Caki2 (cell line): ENCODE results near the gene DCDC2. TPM values are rescaled to one million over a fixed set of nuclear protein-coding genes. Genes with fewer than 3 reads are reported as not detected.
"Not testable (repeated sequence)": the region's sequence is repeated elsewhere in the genome, so short reads cannot be mapped to it uniquely, and the experiment has no call there.

Experiments used
- DNase-seq: peaks from one replicate; pipeline ENCODE4 v3.0.0-alpha.2; 2015; ENCODE audit warnings: low read depth
- in situ Hi-C: cut with HindIII; loops from 2 replicates; pipeline ENCODE4 v1.10.0; 2016; ENCODE audit warnings: low sequenced_read_pairs, low pct_unique_long_range_greater_than_20kb, mixed read lengths
- total RNA-seq: library from RNA; depleted of rRNA; stranded (reverse); fragments of >200 nt; shearing (Covaris generic); gene quantifications from 2 replicates; pipeline ENCODE4 v1.2.3, GENCODE V29; 2014; ENCODE audit warnings: low replicate concordance

DCDC2 gene
- total RNA-seq, 1 experiment from 2014 or later = 4.7 TPM

DNA sequence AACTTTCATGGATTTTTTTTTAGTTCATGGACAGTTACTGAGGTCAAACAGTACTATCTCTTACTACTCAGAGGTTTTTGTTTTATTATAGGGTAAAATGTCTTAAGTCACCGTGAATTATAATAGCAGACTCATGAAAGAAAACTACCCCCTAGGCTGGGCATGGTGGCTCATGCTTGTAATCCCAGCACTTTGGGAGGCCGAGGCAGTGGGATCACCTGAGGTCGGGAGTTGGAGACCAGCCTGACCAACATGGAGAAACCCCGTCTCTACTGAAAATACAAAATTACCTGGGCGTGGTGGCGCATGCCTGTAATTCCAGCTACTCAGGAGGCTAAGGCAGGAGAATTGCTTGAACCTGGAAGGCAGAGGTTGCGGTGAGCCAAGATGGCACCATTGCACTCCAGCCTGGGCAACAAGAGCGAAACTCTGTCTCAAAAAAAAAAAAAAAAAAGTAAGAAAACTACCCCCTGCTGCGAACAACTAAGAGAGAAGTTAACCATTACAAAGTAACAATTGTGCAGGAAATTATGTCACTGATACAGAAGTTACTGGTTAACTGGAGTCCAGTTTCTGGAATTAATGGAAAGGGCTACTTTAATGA is 25.1 kb upstream of the DCDC2 start:
- in situ Hi-C loops = not testable (repeated sequence)
- DNase-seq = peak; percentile 85

DNA sequence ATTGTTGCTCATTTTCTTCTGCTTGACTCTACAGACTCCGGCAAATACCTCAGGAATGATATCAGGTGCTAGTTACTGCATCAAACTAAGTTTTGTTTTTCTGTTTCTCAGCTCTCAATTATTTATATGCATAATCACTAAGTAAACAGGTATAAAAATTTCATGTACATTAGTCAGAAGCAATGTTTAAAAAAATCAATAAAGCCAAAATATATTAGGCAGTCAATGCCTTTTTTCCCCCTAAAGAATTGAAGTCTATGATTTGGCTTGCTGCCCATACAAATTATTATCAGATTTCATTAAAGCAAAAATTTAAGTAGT is 24.3 kb upstream of the DCDC2 start:
- no peak for DNase-seq
- in situ Hi-C loops = no loop called here

DNA sequence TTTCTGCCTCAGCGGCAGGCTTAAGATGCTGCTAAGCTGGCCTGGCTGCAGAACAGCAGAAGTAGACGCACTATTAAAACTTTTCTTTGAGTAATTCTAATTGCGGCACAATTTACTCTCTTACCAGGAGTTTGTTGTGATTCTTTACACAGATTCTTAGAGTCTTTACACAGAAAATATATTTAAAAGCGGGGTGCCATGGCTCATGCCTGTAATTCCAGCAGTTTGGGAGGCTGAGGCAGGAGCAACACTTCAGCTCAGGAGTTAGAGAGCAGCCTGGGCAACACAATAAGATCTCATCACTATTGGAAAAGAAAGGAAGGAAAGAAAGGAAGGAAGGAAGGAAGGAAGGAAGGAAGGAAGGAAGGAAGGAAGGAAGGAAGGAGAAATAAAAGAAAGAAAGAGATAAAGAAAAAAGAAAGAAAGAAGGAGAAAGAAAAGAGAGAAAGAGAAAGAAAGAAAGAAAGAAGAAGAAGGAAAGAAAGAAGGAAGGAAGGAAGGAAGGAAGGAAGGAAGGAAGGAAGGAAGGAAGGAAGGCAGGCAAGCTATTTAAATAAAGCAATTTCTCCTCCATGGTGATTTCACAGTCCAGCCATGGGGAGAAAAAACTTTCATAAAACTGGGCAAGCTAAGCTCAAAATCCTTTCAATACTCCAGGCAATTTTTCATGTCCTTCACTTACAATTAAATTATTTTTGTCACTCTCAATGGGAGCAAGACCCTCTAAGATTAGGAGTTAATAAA is 23.8 kb upstream of the DCDC2 start:
- in situ Hi-C loops = no loop called here

DNA sequence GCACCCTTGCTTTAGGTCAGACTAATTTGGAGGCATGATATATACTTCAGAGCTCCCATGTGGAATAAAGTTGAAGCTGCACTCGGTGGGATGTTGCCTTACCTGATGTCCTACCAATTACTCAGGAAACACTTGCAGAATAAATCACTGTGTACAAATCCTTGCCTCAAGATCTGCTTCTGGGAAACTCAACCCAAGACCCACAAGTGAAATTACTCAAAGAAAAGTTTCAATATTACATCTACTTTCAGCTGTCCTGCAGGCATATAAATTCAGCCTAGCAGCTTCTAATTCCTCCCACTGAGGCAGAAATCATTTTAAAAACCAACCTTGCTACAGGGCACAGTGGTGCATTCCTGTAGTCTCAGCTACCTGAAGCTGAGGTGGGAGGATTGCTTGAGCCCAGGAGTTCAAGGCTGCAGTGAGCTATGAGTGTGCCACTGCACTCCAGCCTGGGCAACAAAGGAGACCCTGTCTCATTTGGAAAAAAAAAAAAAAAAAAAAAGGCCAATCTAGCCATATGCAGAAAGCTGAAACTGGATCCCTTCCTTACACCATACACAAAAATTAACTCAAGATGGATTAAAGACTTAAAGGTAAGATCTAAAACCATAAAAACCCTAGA is 20.7 kb upstream of the DCDC2 start:
- in situ Hi-C loops = no loop called here
- no peak for DNase-seq

More for the DNA sequence above, 23.8 kb upstream of the DCDC2 start:
- DNase-seq = no peak

DNA sequence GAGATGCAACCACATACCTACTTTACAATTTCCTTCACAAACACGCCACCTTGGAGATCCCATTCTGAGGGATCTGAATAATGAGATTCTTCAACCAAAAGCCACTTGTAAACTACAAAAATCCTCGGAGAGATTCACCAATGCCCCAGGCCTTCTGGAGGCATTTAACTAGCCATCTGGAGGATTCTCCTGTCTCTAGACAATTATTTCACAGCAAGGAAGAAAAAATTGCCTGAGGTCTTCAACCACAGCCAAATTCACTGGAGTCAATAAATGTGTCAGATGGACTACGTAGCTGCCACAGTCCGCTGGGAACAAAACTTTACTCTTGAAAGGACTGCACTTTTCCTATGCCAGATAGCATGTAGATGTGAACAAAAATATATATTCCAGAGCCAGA is 19.0 kb upstream of the DCDC2 start:
- in situ Hi-C loops = no loop called here
- DNase-seq = no peak

DNA sequence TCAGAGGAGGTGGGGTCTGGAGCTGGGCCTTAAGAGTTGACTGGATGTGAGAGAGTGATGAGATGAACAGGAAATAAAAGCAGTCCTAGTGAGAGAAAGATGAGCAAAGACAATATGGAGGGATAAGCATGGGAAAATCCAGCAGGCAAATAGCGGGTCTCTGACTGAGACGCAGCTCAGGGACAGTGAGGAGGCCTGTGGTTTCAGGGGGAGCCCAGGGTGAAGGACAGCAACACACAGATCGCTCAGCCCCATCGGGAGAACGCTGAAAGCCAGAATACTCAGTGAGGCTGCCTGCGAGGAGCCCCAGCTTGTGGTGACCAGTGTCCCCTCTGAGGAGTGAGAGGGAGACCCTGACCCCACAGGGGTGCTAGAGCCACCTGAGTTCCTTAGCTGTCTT is 16.8 kb upstream of the DCDC2 start:
- DNase-seq = no peak
- in situ Hi-C loops = no loop called here

DNA sequence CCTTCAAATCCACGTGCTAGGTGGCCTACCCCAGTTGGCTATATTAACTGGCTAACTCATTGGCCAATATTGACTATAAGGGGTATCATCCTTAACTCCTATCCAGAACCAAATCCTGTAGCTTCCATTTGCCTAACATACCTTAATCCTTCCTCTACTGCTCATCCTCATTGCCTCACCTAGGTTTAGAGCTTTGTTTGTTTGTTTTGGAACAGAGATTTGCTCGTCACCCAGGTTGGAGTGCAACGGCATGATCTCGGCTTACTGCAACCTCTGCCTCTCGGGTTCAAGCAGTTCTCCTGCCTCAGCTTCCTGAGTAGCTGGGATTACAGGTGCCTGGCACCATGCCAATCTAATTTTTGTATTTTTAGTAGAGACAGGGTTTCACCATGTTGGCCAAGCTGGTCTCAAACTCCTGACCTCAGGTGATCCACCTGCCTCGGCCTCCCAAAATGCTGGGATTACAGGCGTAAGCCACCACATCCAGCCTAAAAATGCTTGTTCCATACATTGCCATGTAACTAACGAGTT is 7.3 kb upstream of the DCDC2 start:
- in situ Hi-C loops, DNase-seq: not testable (repeated sequence)

DNA sequence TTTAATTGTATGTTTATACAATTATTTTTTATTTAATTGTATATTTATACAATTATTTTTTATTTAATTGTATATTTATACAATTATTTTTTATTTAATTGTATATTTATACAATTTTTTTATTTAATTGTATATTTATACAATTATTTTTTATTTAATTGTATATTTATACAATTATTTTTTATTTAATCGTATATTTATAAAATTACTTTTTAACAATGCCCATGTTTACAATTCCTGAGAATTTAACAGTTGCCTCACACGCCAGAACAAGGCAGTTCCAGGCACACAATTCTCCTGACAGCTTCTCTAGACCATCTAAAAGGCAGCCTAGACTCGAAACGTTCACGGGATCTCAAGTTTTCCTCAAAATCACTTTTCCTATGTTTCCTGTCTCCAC is 4.5 kb upstream of the DCDC2 start:
- in situ Hi-C loops, DNase-seq: not testable (repeated sequence)

DNA sequence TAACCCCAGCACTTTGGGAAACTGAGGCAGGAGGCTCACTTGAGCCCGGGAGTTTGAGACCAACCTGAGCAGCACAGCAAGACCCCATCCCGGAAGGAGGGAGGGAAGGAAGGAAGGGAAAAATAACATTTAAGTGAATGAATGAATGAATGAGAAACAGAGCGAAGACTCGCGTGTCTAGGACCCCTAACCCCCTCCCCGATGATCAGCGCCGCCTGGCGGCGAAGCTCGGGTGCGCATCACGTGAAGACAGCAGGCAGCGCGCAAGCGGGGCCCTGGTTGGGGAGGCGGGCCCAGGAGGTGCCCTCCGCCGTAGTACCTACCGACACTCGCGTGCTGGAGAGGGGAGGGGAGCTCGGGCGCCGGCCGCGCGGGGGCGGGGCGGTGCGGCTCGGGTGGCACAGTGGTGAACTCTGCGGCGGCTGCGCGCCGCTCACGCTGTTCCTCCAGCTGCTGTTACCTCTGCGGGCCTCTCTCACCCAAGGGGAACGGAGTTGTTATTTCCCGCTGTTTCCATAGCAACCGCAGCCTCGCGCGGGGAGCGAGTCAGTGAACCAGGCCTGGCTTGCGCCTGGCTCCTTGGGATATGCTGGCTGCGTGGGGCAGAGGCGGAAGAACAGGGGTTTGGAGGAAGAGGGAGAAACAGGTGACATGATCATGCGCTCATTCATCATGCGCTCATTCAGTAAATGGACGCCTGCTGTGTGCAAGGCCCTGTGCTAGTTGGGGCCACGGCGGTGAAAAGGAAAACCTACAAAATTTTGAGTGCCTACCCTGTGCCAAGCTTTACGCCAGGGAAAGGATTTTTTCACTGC is 2.0 kb upstream of the DCDC2 start:
- in situ Hi-C loops = no loop called here
- peak; percentile 99 for DNase-seq

DNA sequence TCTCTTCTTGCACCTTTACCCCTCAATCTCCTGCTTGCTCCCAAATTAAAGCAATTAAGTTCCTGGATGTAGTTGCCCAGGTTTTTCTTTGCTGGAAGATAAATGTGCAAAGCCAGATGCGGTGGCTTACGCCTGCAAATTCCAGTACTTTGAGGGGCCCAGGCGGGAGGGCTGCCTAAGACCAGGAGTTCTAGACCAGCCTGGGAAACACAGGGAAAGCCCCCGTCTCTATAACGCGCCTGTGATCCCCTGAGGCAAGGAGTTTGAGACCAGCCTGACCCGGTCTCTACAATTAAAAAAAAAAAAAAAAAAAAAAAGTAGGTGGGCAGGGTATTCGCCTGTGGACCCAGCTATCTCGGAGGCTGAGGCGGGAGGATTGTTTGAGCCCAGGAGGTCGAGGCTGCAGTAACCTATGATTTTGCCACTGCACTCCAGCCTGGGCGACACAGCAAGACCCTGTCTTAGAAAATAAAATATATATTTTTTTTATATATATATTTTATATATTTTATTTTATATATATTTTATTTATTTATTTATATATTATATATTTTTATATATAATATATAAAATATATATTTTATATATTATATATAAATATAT is 461 bp upstream of the DCDC2 start:
- in situ Hi-C loops = no loop called here

DNA sequence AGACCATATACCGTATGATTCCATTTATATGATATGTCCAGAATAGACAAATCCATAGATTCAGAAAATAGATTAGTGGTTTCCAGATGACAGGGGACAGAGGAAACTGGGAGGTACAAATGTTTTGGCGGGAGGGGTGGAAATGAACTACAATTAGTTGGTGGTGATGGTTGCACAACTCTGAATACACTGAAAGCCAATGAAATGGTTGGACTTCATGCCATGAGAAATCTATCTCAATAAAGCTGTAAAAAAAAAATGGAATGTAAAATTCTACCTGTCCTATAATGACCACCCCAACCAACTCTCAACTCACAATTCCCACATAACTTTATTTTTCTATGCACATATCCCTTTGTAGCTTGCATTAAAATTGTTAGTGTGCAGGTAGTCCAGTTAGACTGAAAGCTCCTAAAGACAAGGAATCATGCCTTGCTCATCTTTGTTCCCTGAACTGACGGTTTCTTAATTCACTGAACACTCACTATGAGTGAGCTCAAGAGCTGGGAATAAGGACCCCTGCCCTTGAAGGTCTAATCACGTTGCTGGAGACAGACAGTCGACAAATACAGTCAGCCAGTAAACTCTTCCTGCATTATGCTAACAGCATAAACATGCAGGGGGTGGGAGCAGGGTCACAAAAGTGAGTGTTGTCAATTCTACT is 1.4 kb downstream of the DCDC2 start:
- in situ Hi-C loops = no loop called here
- no peak for DNase-seq

More for the DNA sequence above, 461 bp upstream of the DCDC2 start:
- DNase-seq = no peak

DNA sequence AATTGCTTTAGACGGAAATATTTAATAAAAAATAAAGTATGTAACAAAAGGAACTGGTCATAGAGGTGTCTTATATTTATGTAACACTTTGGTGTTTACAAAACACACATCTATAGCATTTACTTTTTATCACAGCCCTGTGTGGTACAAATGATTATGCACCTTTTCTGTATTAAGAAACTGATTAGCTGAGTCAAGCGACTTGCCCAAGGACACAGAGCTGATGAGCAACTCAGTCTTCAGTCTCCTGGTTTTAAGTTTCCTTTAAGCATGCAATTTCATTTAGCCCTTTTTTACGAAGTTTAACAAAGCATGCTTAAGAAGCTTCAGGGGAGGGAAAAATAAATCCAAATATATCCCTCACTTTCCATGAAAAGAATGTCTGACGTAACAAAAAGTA is 2.5 kb downstream of the DCDC2 start:
- DNase-seq = no peak
- in situ Hi-C loops = no loop called here

DNA sequence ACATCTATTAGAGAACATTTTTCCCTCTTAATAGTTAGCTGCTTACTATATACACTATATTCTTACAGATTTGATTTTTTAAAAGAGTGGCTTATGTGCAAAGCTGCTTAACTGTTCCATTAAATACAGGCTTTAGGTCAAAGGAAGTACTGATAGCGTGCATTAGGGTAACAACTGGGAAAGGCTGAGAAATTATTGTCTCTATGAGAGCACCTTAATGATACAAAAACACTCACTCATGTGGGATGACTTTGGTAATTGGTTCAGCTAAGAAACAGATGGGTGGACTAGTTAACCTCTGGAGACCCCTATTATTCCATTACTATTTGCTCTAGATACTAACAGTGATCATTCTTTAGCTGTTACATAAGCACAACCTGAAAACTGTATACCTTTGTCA is 4.0 kb downstream of the DCDC2 start:
- in situ Hi-C loops = no loop called here
- no peak for DNase-seq

DNA sequence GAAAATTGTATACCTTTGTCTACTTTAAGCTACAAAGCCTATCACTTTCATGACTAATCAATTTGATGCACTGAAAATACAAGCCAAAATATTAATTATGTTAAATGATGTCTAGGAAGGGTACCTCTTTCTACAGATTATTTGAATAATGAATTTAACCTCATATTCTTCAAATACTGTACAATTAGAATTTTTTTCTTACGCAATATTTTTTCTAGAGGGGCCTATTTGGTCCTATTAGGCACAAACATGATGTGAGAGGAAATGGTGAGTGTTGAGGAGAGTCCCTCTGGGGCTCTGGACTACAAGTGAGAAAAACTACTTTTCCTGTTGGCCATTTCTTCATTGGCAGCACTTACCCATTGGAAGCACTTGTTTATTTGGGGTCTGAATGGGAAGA is 5.4 kb downstream of the DCDC2 start:
- no peak for DNase-seq
- in situ Hi-C loops = no loop called here

DNA sequence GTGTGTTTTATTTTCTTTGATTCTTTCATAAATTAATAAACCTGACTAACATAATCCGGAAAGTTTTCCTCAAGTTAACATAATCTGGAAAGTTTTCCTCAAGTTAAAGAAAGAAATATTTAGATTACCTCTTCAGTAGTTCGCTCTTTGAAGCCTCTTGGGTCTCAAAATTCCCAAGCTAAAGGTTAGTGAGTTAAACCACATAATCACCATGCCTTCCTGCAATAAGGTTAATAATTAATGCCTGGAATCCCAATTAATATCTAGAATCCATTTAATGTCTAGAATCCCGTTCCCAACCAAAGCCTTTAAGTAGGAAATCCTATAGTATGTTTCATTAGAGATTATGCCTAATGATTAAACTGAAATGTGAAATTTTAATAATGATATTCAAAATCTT is 12.9 kb downstream of the DCDC2 start:
- peak; percentile 25 for DNase-seq
- in situ Hi-C loops = no loop called here

DNA sequence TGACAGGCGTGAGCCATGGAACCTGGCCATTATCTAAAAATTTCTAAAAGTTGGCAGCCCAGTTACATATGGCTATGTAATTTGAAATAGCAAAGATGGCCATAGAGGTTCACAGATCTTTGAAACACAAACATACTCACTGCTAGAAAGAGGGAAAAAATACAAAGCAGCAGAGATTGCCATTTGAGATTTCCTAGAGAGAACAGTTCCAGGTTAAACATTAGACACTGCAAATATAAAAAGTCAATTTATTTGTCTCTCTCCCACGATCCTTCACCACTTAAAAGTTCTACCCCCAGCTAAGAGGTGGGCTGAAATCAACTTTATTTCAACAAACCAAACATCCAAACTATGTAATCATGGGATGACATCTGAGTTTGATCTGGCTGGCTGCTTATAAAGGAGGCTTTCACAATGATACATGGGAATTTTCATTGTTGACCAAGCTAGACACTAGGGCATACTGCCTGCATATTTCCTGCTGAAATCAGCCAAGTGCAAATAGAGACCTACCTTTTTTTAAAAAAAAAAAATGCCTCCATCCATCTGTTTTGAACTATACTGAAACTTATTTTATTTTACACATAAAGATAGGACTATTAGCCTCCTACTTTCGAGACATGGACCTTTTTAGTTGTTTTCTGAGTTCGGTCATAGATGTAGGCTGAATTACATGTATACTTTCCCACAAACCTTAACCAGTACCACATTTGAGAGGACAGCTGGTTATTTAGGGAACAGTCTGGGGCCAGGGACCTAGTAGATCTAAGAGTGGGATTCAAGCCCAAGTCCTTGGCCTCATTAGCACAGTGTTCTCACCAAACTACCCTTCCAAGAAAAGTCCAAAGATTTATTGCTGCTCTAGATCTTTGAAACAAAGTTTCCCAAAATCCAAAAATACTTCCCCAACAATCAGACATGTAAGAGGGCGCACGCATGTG is 16.6 kb downstream of the DCDC2 start:
- DNase-seq = peak; percentile 93

DNA sequence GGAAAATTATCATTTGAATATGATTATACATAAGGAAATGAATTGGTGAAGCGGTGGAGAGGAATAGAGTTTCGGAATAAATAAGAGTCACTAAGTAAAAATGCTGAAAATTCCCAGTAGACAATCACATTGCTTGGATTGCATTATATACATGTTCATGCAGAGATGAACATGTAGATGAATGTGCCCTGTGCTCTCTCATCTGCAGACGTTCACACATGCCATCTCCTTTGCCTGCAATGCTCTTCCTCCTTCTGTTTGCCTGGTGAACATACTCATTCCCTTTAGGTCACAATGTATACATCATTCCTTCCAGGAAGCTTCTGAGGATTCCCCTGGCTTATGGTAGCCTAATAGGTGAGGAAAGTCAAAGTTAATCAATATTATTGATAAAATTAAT is 17.9 kb downstream of the DCDC2 start:
- in situ Hi-C loops = no loop called here
- DNase-seq = no peak

More for the DNA sequence above, 16.6 kb downstream of the DCDC2 start:
- in situ Hi-C loops = no loop called here
